GM19193 (cell line): ENCODE results near the gene TMED5.

Experiments used
- POLR2A ChIP-seq: IDR thresholded peaks from 4 replicates; pipeline ENCODE4 v1.6.1; 2011; ENCODE audit not compliant: insufficient read depth, insufficient read length; ENCODE audit errors: extremely low read depth

Gene TMED5

DNA sequence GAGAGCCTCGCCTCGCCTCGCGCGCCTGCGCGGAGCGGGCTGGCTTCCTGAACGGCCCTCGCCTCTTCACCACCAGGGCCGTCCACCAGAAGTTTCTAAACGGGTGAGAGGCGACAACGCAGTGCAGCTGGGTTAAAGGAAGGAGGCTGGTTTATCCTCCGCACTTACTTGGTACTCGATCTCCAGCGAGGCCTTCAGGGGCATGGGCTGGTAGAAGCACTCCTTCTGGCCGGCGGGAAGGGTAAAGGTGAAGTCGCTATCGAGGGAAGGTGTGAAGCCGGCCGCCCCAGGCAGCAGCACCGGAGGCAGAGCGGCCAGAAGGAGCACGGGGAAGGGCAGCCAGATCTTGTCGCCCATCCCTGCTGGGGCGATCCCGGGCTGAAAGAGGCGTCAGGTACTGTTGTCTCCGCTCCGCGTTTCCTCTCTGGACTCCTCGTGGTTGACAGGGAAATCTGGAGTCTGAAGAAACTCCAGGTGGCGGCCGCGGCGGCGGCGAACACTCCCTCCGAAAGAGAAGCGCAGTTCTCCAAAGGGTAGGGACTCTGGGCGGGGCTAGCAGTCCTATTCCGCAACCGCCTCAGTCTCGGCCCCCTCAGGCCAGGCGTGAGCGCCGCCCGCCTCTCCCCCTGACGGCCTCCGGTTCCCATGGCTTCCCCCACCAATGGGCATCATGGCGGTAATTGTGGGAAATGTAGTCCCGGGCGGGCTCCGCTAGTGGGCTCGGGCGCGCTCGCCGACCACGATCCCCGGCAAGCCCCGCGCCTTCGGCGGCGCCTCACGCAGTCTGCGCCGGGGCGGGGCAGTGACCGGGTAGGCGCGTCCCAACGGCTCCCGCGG is at the start of gene TMED5:
TMED5 (minus strand) TSS at position 528 of the 837 bp plus-strand sequence; CDS start at position 357, 171 bp downstream.
- peak; percentile 78 for TF ChIP-seq POLR2A

DNA sequence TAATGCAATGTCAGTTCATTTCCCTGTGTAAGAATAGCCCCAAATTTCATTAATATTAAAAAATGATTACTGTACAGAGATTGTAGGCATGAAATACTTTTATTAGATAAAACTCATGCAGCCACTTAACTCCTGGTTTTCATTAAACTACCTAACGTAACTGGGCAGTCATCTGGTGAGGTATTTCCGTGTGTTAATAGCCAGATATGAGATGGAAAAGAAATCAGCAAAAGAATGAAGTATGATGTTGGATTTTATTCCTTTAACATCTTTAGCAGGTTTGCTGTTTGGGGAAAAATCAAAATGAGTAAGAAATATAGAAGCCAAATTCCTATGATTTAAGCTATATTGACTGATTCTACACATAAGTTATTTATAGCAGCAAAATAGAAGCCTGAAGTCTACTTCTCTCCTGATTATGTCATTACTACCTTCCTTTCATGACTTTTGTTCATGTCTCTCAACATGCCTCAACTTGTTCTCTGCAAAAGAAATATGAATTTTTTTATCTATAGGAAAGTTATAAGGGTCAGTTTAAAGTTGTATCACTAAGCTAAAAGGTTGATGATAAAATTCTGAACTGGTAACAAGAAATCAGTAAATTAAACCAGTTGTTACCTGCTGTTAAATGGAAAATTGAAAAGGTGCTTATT is 42.9 kb upstream of the TMED5 start:
- TF ChIP-seq POLR2A = no peak

GRCh38 chr1:93221913-93222312 is 41.7 kb upstream of the TMED5 start:
- TF ChIP-seq POLR2A = no peak

DNA sequence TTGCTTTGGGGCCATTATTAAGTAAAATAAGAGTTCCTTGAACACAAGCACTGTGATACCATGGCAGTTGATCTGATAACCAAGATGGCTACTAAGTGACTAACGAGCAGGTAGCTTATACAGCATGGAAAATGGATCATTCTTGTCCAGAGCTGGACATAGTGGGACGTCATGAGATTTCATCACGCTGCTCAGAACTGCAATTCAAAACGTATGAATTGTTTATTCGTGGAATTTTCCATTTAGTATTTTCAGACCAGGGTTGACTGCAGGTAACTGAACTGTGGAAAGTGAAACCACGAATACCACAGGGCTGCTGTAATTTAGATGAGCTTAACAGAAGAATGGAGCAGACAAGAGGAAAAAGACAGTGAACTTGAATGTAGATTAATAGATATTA is 39.2 kb upstream of the TMED5 start:
- TF ChIP-seq POLR2A = no peak

GRCh38 chr1:93215322-93215721 is 35.1 kb upstream of the TMED5 start:
- no peak for TF ChIP-seq POLR2A

GRCh38 chr1:93207211-93207610 is 27.0 kb upstream of the TMED5 start:
- TF ChIP-seq POLR2A = no peak

DNA sequence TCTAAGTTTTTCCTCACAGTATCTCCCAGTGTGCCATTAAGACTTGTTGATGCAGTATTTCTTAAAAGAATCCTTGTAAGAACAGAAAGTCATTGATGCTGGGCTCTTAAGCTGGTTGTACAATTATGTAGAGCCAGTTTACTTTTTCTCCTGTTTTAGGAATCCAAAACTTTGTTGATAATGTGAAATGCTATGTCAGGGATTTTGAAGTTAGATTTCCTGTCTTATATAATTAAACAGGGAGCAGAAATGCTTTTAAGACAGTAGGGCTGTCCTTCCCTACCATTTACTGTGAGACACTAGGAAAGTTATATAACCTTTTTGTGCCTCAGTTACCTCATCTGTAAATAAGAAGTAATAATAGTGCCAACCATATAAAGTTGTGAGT is 26.3 kb upstream of the TMED5 start:
- no peak for TF ChIP-seq POLR2A

GRCh38 chr1:93205892-93206566 is 25.8 kb upstream of the TMED5 start:
- TF ChIP-seq POLR2A = no peak

DNA sequence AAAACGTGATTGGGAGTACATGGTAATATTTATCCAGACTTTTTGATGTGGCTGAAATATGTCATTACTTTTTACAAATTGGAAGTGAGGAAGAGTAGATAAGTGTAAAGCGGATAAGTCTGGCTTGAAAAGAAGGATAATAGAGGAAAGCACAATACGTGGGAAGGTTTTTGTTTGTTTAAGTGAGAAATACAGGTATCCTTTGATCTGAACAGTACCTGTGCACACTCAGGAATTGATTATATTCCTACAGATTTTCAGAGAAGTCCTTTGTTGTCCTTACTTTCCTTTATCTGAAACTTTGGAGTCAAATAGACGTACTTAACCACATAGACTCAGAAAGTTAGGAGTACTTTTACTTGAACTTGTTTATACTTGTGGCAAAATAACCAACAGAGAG is 20.5 kb upstream of the TMED5 start:
- no peak for TF ChIP-seq POLR2A

DNA sequence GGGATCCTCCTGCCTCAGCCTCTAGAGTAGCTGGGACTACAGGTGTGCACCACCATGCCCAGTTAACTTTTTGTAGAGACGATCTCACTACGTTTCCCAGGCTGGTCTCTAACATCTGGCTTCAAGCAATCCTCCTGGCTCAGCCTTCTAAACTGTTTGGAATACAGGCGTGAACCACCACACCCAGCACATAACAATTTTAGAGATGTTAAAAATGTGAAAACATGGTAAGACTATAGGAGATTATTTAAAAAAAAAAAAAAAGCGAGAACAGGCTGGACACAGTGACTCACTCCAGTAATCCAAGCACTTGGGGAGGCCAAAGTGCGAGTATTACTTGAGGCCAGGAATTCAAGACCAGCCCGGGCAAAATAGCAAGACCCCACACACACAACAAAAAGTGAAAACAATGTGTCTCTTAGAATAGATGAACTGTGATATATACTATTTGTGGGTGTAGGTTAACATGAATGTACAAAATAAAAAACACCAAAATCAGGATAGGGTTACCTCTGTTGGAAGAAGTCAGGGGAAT is 19.9 kb upstream of the TMED5 start:
- no peak for TF ChIP-seq POLR2A

- TF ChIP-seq POLR2A = no peak
Measured at GRCh38 chr1:93199150-93199549, 18.9 kb upstream of the TMED5 start.

- TF ChIP-seq POLR2A = no peak
Measured at GRCh38 chr1:93196591-93196990, 16.4 kb upstream of the TMED5 start.

DNA sequence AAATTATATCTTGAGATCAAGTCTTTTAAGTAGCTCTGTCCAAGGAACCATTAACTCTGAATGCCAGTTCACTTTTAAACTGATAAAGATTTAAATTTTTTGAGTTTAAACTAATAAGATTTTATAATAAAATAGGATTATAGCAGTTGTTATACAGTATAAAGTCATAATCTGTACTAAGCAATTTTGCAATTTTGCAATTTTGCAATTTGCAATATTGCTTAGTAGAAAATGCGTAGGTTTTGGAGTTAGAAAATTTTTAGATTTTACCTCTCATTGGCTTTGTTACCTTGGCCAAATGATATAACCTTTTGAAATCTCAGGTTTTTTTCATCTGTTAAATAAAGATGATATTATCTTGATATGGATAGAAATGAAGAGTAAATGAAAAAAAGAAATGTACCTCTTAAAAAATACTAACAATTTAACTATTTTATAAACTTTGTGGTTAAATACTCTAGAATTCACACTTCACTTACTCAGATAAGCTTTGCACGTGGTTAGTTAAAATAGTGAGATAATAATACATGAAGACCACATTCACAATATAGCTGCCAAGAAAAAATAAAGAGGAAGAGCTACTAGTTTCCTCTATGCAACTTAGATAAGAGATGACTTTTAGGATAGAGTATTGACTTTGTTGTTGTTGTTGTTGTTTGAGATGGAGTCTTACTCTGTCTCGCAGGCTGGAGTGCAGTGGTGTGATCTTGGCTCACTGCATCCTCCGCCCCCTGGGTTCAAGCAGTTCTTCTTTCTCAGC is 14.2 kb upstream of the TMED5 start:
- TF ChIP-seq POLR2A = no peak

- no peak for TF ChIP-seq POLR2A
Measured at GRCh38 chr1:93190432-93190831, 10.2 kb upstream of the TMED5 start.

DNA sequence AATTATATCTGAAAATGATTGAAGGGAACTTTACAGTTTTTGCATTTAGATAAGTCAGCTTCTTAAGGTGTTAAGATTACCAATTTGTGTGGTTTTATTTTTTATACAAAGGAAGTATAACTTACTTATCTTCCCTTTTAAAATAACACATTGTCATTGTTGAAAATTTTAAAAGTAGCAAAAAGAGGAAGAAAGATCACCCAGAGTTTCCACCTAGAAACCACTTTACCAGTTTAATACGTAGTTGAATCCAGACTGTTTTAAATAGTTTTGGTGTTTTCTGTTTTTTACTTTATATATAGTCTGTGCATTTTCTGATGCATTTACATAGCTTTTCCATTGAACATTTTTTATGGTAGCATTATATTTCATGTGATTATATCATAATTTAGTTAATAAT is 6.5 kb upstream of the TMED5 start:
- TF ChIP-seq POLR2A = no peak

DNA sequence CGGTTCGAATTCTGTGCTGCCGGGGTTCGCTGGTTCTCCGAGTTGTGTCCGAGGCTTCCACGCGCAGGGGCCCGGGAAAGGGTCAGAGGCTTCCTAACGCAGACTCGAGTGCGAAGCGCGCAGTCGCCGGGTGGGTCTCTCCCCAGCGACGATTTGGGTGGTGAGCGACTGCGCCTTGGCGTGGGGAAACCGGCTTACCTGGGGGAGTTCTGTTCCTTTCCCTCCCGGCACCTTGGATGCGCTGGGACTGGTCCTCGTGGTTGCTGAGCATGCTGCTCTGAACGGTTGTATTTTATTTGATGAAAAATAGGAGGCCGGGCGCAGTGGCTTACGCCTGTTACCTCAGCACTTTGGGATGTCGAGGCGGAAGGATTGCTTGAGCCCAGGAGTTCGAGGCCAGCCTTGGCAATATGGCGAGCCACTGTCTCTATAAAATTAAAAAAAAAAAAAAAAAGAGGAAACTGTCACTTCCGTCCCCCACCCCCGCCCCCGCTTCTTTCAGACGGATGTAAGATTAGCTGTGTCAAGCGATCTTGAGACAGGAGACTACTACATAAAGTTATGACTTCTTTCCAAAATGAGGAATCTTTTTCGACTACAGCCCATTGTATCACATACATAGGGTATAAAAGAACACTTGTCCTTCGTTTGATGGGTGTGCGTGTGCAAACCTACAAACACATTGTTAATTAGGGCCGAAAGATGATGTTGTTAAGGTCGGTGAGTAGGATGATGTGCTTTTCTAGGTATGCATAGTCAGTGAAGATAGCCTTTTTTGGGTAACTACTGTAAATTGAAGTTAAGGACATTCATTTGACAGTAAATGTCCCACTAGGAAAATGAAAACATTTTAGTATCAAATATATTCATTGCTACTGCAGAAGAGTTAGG is 755 bp upstream of the TMED5 start, which contains the start of gene CCDC18:
CCDC18 (plus strand) TSS at position 2 of the 891 bp plus-strand sequence. CDS start 2,638 bp downstream, outside the sequence.
- no peak for TF ChIP-seq POLR2A
